ENCODE results near the gene FPR2. TPM values are rescaled to one million over a fixed set of nuclear protein-coding genes. Genes with fewer than 3 reads are reported as not detected.

Gene FPR2
- total and polyA plus RNA-seq, 2 experiments from 2014 or later = not detected

DNA sequence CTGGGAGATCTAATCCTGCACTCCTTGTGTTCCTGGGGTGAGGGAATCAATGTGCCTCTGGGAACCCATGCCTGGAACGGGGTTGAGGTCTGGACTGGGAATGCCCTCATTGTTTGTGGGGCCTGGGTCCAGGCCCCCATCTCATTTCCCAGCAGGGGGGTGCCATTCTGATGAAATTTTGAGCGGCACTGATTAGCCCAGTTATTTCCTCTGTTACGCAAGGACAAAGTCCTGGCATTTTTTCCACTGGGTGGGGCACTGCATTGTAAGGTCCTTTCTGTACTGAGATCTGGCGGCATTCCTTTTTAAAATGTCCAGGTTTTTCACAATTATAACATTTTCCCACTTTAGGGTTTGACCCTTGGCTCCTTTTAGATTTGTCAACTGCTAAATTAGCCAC is 48.8 kb downstream of the FPR2 start:
- Histone ChIP-seq H3F3A (replicated peaks; ENCODE audit: low read depth) (no peaks in the 10 kb centered on the region), H3K79me2 (replicated peaks; ENCODE audit: insufficient read depth) (no peaks in the 10 kb centered on the region), H2AFZ (no peak overlapping the region), H3K27ac (ENCODE audit: low read depth) (no peak overlapping the region), H3K4me2 (no peak overlapping the region), H3K36me3 (ENCODE audit: insufficient read depth) (no peaks in the 10 kb centered on the region; the same call in 1 of the 2 replicates), H3K4me3 (no peak overlapping the region), H4K20me1 (replicated peaks; ENCODE audit: insufficient read depth) (no peaks in the 10 kb centered on the region), H3K4me1 (ENCODE audit: insufficient read depth) (peaks cover 5% of the 10 kb centered on the region), H3K9me2 (ENCODE audit: insufficient read depth) (peaks cover 6% of the 10 kb centered on the region), H3K27me3 (ENCODE audit: insufficient read depth) (no peaks in the 10 kb centered on the region)
- Mint-ChIP-seq H3K9me3 (peaks cover 85% of the 10 kb centered on the region), H3K4me3 (no peak overlapping the region), H3K27ac (no peak overlapping the region), H3K36me3 (ENCODE audit: low read depth) (peaks cover 67% of the 10 kb centered on the region), H3K27me3 (ENCODE audit: insufficient read depth, low read depth, poor library complexity) (no peaks in the 10 kb centered on the region), H3K4me1 (no peaks in the 10 kb centered on the region)
- TF ChIP-seq ETS1 (IDR thresholded peaks at IDR 0.05) = no peak
- no peak for TF ChIP-seq ZNF114 (CRISPR knock-in tag; IDR thresholded peaks at IDR 0.05)
- TF ChIP-seq REST (IDR thresholded peaks at IDR 0.05; ENCODE audit: unreplicated experiment) = no peak
- TF ChIP-seq ZNF331 (CRISPR knock-in tag; IDR thresholded peaks at IDR 0.05; ENCODE audit: low read depth) = no peak
- TF ChIP-seq, protein P1, sequence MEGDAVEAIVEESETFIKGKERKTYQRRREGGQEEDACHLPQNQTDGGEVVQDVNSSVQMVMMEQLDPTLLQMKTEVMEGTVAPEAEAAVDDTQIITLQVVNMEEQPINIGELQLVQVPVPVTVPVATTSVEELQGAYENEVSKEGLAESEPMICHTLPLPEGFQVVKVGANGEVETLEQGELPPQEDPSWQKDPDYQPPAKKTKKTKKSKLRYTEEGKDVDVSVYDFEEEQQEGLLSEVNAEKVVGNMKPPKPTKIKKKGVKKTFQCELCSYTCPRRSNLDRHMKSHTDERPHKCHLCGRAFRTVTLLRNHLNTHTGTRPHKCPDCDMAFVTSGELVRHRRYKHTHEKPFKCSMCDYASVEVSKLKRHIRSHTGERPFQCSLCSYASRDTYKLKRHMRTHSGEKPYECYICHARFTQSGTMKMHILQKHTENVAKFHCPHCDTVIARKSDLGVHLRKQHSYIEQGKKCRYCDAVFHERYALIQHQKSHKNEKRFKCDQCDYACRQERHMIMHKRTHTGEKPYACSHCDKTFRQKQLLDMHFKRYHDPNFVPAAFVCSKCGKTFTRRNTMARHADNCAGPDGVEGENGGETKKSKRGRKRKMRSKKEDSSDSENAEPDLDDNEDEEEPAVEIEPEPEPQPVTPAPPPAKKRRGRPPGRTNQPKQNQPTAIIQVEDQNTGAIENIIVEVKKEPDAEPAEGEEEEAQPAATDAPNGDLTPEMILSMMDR (conservative IDR thresholded peaks at IDR 0.05; ENCODE audit: low read depth in 2 of 2) = no peak
- no peak for TF ChIP-seq EZH2 (IDR thresholded peaks at IDR 0.05; ENCODE audit: low read depth, unreplicated experiment)
- no peak for TF ChIP-seq EZH2phosphoT487 (IDR thresholded peaks at IDR 0.05; ENCODE audit: unreplicated experiment)
- no peak for TF ChIP-seq ZNF462 (CRISPR knock-in tag; IDR thresholded peaks at IDR 0.05)
- TF ChIP-seq JUNB (IDR thresholded peaks at IDR 0.05; ENCODE audit: unreplicated experiment) = no peak
- TF ChIP-seq POLR2AphosphoS5 (IDR thresholded peaks at IDR 0.05; ENCODE audit: low read depth) = no peak
- no peak for TF ChIP-seq STAT1 (IDR thresholded peaks at IDR 0.05; ENCODE audit: unreplicated experiment)
- no peak for TF ChIP-seq CREB1 (CRISPR knock-in tag; IDR thresholded peaks at IDR 0.05; ENCODE audit: low read depth)
- TF ChIP-seq NANOG (IDR thresholded peaks at IDR 0.05; ENCODE audit: borderline replicate concordance) = no peak
- DNase-seq (ENCODE audit: low spot score) (no peak), ATAC-seq (no peak)
